Measurements from ENCODE around the gene DNAH17.

- no peak for TF ChIP-seq ZNF677 (tag by site-specific recombination; IDR thresholded peaks at IDR 0.05)
- TF ChIP-seq ZNF175 (tag by site-specific recombination; IDR thresholded peaks at IDR 0.05): no peak
- TF ChIP-seq ZNF114 (tag by site-specific recombination; IDR thresholded peaks at IDR 0.05): no peak
- no peak for TF ChIP-seq KLF9 (tag by site-specific recombination; IDR thresholded peaks at IDR 0.05; ENCODE audit: low read depth)
- TF ChIP-seq, protein P1, sequence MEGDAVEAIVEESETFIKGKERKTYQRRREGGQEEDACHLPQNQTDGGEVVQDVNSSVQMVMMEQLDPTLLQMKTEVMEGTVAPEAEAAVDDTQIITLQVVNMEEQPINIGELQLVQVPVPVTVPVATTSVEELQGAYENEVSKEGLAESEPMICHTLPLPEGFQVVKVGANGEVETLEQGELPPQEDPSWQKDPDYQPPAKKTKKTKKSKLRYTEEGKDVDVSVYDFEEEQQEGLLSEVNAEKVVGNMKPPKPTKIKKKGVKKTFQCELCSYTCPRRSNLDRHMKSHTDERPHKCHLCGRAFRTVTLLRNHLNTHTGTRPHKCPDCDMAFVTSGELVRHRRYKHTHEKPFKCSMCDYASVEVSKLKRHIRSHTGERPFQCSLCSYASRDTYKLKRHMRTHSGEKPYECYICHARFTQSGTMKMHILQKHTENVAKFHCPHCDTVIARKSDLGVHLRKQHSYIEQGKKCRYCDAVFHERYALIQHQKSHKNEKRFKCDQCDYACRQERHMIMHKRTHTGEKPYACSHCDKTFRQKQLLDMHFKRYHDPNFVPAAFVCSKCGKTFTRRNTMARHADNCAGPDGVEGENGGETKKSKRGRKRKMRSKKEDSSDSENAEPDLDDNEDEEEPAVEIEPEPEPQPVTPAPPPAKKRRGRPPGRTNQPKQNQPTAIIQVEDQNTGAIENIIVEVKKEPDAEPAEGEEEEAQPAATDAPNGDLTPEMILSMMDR (tag by site-specific recombination; IDR thresholded peaks at IDR 0.05): no peak
Measured at GRCh38 chr17:78444392-78444791, 132.8 kb downstream of the DNAH17 start.

Data from HEK293 (cell line).